ENCODE data around the gene CEMIP2. TPM values are rescaled to one million over a fixed set of nuclear protein-coding genes. Genes with fewer than 3 reads are reported as not detected.
A peak's percentile ranks its signal among the peaks of the same experiment; 100 is the strongest.
"Not testable (repeated sequence)": the region's sequence is repeated elsewhere in the genome, so short reads cannot be mapped to it uniquely, and the experiment has no call there.

Gene CEMIP2
- 10 to 100 TPM; 62.3 to 64.9 TPM for total RNA-seq
- polyA plus RNA-seq (ENCODE audit: insufficient read length in 2 of 2) = 10 to 100 TPM; 24.6 to 34.8 TPM
- long read RNA-seq, donor 1, partial matches to known transcripts = 0 of 4 reads
- long read RNA-seq, donor 1, other reads (novel, unspliced or antisense) = 0 of 4 reads
- long read RNA-seq, donor 2 = 0 reads
- long read RNA-seq, donor 3, partial matches to known transcripts = 0 of 2 reads
- long read RNA-seq, donor 3, other reads (novel, unspliced or antisense) = 0 of 2 reads
- long read RNA-seq, donor 4, partial matches to known transcripts = 0 of 3 reads
- long read RNA-seq, donor 4, other reads (novel, unspliced or antisense) = 0 of 3 reads

GRCh38 chr9:71768388-71769174, at the start of gene CEMIP2:
CEMIP2 (minus strand) TSS chr9:71768513; CDS start chr9:71750373, 18,140 bp downstream.
- under 1% methylated on average over 64 of the region's 86 CpGs for WGBS (ENCODE audit: insufficient coverage)
- H3K9me3 ChIP-seq (ENCODE audit: control insufficient read depth, insufficient read depth, low read length) = no peaks in the 10 kb centered on the region
- H3K36me3 ChIP-seq (ENCODE audit: control insufficient read depth, insufficient read depth, low read length) = no peaks in the 10 kb centered on the region
- H3K4me1 ChIP-seq (ENCODE audit: control insufficient read depth, insufficient read depth, low read length) = peaks cover 15% of the 10 kb centered on the region
- H3K27me3 ChIP-seq (ENCODE audit: control insufficient read depth, insufficient read depth, low read length) = peaks cover 3% of the 10 kb centered on the region
- peak; percentile 68 to 95 (median 77) for DNase-seq (ENCODE audit: low read depth in 4 of 6, low spot score in 6 of 6)
- H3K4me3 ChIP-seq (ENCODE audit: low read depth, low read length) = peak within 1 kb of the TSS; percentile 70
- H3K27ac ChIP-seq (ENCODE audit: low read depth, low read length) = peak within 1 kb of the TSS; percentile 89

DNA sequence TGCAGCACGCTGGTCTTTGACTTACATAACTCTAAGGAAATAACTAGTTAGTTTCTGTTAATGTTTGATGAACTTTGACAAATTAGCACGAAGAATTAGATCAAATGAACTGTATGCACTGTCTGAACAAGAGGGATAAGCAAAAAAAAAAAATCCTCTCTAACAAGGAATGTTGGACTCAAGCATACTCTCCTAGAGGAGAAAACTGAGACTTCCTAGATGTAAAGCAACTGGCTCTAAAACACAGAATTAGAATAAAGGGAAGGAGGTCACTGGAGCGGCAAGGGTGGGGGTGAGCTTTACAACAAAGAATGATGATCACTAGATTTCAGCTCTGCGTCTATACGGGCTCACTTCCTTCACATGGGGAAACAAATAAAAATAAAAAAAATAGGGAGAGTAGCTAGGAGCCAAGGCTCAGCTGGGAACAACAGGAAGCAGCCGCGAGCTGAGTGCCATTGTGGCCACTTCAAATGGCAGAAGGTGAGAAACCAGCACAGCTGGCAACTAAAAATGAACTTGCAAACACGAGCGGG, 48.7 kb upstream of the CEMIP2 start:
- no peaks in the 10 kb centered on the region for H3K9me3 ChIP-seq (ENCODE audit: control insufficient read depth, insufficient read depth, low read length)
- no peak overlapping the region for H3K4me3 ChIP-seq (ENCODE audit: low read depth, low read length)
- 56% methylated on average over 4 of the region's 9 CpGs for WGBS (ENCODE audit: insufficient coverage)
- no peak overlapping the region for H3K27ac ChIP-seq (ENCODE audit: low read depth, low read length)
- no peaks in the 10 kb centered on the region for H3K27me3 ChIP-seq (ENCODE audit: control insufficient read depth, insufficient read depth, low read length)
- no peaks in the 10 kb centered on the region for H3K36me3 ChIP-seq (ENCODE audit: control insufficient read depth, insufficient read depth, low read length)
- DNase-seq (ENCODE audit: low read depth in 4 of 6, low spot score in 6 of 6) = no peak
- H3K4me1 ChIP-seq (ENCODE audit: control insufficient read depth, insufficient read depth, low read length) = no peaks in the 10 kb centered on the region

DNA sequence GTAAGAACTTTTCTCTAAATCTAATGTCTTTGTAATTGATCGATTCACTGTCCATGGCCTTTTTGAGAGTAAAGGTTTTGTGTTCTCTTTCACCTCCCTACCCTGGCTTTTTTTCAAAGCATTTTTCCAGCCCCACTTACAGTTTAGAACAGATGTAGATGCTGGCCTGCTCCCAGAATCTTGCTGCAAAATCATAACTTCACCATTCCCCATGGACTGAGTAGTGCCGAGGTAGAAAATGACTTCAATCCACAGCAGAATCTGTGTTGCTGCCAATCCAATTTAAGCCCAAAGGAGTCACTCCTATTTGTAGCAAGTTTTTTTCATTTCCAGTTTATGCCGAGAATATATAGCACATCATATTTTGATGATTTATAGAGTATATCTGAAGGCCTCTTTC, 46.5 kb upstream of the CEMIP2 start:
- DNase-seq (ENCODE audit: low read depth in 4 of 6, low spot score in 6 of 6) = peak in 2 of 6 donors; percentile 35 to 80
- H3K27me3 ChIP-seq (ENCODE audit: control insufficient read depth, insufficient read depth, low read length) = no peaks in the 10 kb centered on the region
- H3K27ac ChIP-seq (ENCODE audit: low read depth, low read length) = no peak overlapping the region

DNA sequence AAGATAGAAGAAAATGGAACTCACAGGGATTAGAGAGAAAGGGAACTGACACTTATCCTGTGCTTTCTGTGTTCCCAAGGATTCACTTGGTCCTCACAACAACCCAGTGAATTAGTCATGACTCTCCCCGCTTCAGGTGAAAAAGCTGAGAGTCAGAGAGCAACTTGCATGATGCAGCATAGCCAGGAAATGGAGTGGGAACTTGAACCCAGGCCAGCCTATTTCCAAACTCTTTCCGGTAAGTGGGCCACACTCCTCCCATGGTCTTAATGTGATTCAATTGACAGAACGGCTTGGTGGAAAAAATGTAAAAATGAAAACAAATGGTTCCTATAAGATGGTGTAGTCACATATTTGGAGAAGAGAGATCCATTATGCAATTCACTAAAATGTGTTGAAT, 45.9 kb upstream of the CEMIP2 start:
- no peaks in the 10 kb centered on the region for H3K4me1 ChIP-seq (ENCODE audit: control insufficient read depth, insufficient read depth, low read length)
- H3K9me3 ChIP-seq (ENCODE audit: control insufficient read depth, insufficient read depth, low read length) = no peaks in the 10 kb centered on the region
- no peak overlapping the region for H3K27ac ChIP-seq (ENCODE audit: low read depth, low read length)
- no peaks in the 10 kb centered on the region for H3K27me3 ChIP-seq (ENCODE audit: control insufficient read depth, insufficient read depth, low read length)
- H3K4me3 ChIP-seq (ENCODE audit: low read depth, low read length) = no peak overlapping the region
- no peak for DNase-seq (ENCODE audit: low read depth in 4 of 6, low spot score in 6 of 6)
- H3K36me3 ChIP-seq (ENCODE audit: control insufficient read depth, insufficient read depth, low read length) = no peaks in the 10 kb centered on the region
- 100% methylated on average over 1 of the region's 3 CpGs for WGBS (ENCODE audit: insufficient coverage)

More for the DNA sequence above, 46.5 kb upstream of the CEMIP2 start:
- Histone ChIP-seq H3K4me1 (ENCODE audit: control insufficient read depth, insufficient read depth, low read length) (no peaks in the 10 kb centered on the region), H3K4me3 (ENCODE audit: low read depth, low read length) (no peak overlapping the region), H3K36me3 (ENCODE audit: control insufficient read depth, insufficient read depth, low read length) (no peaks in the 10 kb centered on the region), H3K9me3 (ENCODE audit: control insufficient read depth, insufficient read depth, low read length) (no peaks in the 10 kb centered on the region)
- no CpG with 5 or more reads among the region's 3 CpGs for WGBS (ENCODE audit: insufficient coverage)

GRCh38 chr9:71812385-71812784, 44.1 kb upstream of the CEMIP2 start:
- DNase-seq (ENCODE audit: low read depth in 4 of 6, low spot score in 6 of 6) = peak in 5 of 6 donors; percentile 26 to 88 (median 35)
- Histone ChIP-seq H3K36me3 (ENCODE audit: control insufficient read depth, insufficient read depth, low read length) (no peaks in the 10 kb centered on the region), H3K4me1 (ENCODE audit: control insufficient read depth, insufficient read depth, low read length) (no peaks in the 10 kb centered on the region), H3K4me3 (ENCODE audit: low read depth, low read length) (no peak overlapping the region), H3K27me3 (ENCODE audit: control insufficient read depth, insufficient read depth, low read length) (no peaks in the 10 kb centered on the region), H3K27ac (ENCODE audit: low read depth, low read length) (no peak overlapping the region), H3K9me3 (ENCODE audit: control insufficient read depth, insufficient read depth, low read length) (no peaks in the 10 kb centered on the region)
- WGBS (ENCODE audit: insufficient coverage) = 38% methylated on average over 4 of the region's 4 CpGs

DNA sequence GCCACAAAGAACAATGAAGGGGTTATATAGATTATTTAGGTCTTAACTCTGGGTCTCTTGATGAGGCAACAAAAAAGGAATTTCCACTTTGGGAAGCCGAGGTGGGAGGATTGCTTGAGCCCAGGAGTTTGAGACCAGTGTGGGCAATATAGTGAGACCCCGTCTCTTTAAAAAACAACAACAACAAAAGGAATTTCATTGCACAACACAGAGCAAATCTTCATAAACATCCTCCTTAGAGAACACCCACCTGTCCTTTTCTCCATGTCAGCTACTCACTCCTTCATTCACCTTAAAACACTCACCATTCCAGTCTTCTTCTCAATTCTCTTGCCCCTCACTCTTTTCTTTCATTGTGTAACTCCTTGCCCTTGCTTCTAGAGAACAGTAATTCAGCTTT, 39.8 kb upstream of the CEMIP2 start:
- 100% methylated on average over 1 of the region's 2 CpGs for WGBS (ENCODE audit: insufficient coverage)
- no peak for DNase-seq (ENCODE audit: low read depth in 4 of 6, low spot score in 6 of 6)
- H3K36me3 ChIP-seq (ENCODE audit: control insufficient read depth, insufficient read depth, low read length) = no peaks in the 10 kb centered on the region
- no peaks in the 10 kb centered on the region for H3K9me3 ChIP-seq (ENCODE audit: control insufficient read depth, insufficient read depth, low read length)
- no peak overlapping the region for H3K27ac ChIP-seq (ENCODE audit: low read depth, low read length)
- no peaks in the 10 kb centered on the region for H3K4me1 ChIP-seq (ENCODE audit: control insufficient read depth, insufficient read depth, low read length)
- no peaks in the 10 kb centered on the region for H3K27me3 ChIP-seq (ENCODE audit: control insufficient read depth, insufficient read depth, low read length)
- H3K4me3 ChIP-seq (ENCODE audit: low read depth, low read length) = no peak overlapping the region

- Histone ChIP-seq H3K27ac (ENCODE audit: low read depth, low read length) (no peak overlapping the region), H3K4me3 (ENCODE audit: low read depth, low read length) (no peak overlapping the region), H3K9me3 (ENCODE audit: control insufficient read depth, insufficient read depth, low read length) (no peaks in the 10 kb centered on the region), H3K27me3 (ENCODE audit: control insufficient read depth, insufficient read depth, low read length) (no peaks in the 10 kb centered on the region), H3K4me1 (ENCODE audit: control insufficient read depth, insufficient read depth, low read length) (no peaks in the 10 kb centered on the region), H3K36me3 (ENCODE audit: control insufficient read depth, insufficient read depth, low read length) (no peaks in the 10 kb centered on the region)
- DNase-seq (ENCODE audit: low read depth in 4 of 6, low spot score in 6 of 6) = peak in 2 of 6 donors; percentile 56 to 66
- WGBS (ENCODE audit: insufficient coverage) = 63% methylated on average over 1 of the region's 1 CpG
These were observed 38.6 kb upstream of the CEMIP2 start for GRCh38 chr9:71806901-71807307.

- not testable (repeated sequence) for H3K4me3 ChIP-seq (ENCODE audit: low read depth, low read length); DNase-seq (ENCODE audit: low read depth in 4 of 6, low spot score in 6 of 6); H3K27me3 ChIP-seq (ENCODE audit: control insufficient read depth, insufficient read depth, low read length); H3K4me1 ChIP-seq (ENCODE audit: control insufficient read depth, insufficient read depth, low read length); H3K27ac ChIP-seq (ENCODE audit: low read depth, low read length); H3K9me3 ChIP-seq (ENCODE audit: control insufficient read depth, insufficient read depth, low read length); H3K36me3 ChIP-seq (ENCODE audit: control insufficient read depth, insufficient read depth, low read length)
- WGBS (ENCODE audit: insufficient coverage) = no CpG with 5 or more reads among the region's 1 CpG
These were observed 36.8 kb upstream of the CEMIP2 start for GRCh38 chr9:71805096-71805495.

DNA sequence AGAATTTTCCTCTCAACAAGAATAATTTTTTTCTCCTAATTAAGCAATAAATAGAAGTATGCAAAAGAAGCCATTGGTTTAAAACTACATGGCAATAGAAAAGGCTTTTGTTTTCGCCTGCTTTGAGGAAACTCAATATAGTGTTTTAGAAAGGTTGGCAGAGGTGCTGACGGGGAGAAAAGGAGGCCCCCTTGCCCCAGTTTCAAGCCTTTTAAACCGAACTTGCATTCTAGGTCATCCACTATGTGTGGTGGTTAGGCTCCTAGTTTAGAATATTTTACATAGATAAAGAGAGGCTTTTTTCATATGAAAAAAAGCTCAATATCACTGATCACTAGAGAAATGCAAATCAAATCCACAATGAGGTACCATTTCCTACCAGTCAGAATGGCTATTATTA, 33.5 kb upstream of the CEMIP2 start:
- no peaks in the 10 kb centered on the region for H3K27me3 ChIP-seq (ENCODE audit: control insufficient read depth, insufficient read depth, low read length)
- H3K4me1 ChIP-seq (ENCODE audit: control insufficient read depth, insufficient read depth, low read length) = no peaks in the 10 kb centered on the region
- no peaks in the 10 kb centered on the region for H3K36me3 ChIP-seq (ENCODE audit: control insufficient read depth, insufficient read depth, low read length)
- WGBS (ENCODE audit: insufficient coverage) = 80% methylated on average over 1 of the region's 3 CpGs
- no peak overlapping the region for H3K27ac ChIP-seq (ENCODE audit: low read depth, low read length)
- no peaks in the 10 kb centered on the region for H3K9me3 ChIP-seq (ENCODE audit: control insufficient read depth, insufficient read depth, low read length)
- DNase-seq (ENCODE audit: low read depth in 4 of 6, low spot score in 6 of 6) = no peak
- H3K4me3 ChIP-seq (ENCODE audit: low read depth, low read length) = no peak overlapping the region
